Suprapubic skin (tissue), 4 donors: Measurements from ENCODE around the gene EHBP1L1.

Experiments used
- POLR2A ChIP-seq, 2 donors: fragments of 450-650 bp; IDR thresholded peaks; one replicate each; pipeline ENCODE4 v1.6.1; 2017; ENCODE audit warnings: antibody characterized with exemption in 2 of 2, mild to moderate bottlenecking in 2 of 2, moderate library complexity in 2 of 2
- POLR2AphosphoS5 ChIP-seq, 3 donors: sonication (generic); formaldehyde crosslinking; IDR thresholded peaks; one replicate each; pipeline ENCODE4 v1.6.1; 2017; ENCODE audit warnings: antibody characterized with exemption in 3 of 3
- TF ChIP-seq, protein P1 (sequence below), 2 donors: fragments of 200-600 bp in 1 of 2; fragments of 450-650 bp in 1 of 2; sonication (generic) in 1 of 2; IDR thresholded peaks; one replicate each; pipeline ENCODE4 v1.5.1; 2016 to 2019; ENCODE audit warnings: antibody characterized with exemption in 2 of 2, mild to moderate bottlenecking in 1 of 2, moderate library complexity in 1 of 2

DNA sequence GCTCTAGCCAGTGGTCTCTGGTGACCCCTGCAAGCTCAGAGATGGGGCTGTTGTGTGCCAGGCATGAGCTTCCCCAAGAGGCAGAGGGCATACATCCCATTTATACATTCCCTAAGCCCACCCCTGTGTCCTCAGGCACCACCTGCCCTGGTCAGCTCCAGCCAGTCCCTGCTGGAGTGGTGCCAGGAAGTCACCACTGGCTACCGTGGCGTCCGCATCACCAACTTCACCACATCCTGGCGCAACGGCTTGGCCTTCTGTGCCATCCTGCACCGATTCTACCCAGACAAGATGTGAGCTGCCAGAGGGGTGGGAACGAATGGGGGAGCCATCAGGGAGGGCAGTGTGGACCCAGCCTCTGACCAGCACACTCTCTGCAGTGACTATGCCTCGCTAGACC, 8.3 kb downstream of the EHBP1L1 start:
- TF ChIP-seq, protein P1, sequence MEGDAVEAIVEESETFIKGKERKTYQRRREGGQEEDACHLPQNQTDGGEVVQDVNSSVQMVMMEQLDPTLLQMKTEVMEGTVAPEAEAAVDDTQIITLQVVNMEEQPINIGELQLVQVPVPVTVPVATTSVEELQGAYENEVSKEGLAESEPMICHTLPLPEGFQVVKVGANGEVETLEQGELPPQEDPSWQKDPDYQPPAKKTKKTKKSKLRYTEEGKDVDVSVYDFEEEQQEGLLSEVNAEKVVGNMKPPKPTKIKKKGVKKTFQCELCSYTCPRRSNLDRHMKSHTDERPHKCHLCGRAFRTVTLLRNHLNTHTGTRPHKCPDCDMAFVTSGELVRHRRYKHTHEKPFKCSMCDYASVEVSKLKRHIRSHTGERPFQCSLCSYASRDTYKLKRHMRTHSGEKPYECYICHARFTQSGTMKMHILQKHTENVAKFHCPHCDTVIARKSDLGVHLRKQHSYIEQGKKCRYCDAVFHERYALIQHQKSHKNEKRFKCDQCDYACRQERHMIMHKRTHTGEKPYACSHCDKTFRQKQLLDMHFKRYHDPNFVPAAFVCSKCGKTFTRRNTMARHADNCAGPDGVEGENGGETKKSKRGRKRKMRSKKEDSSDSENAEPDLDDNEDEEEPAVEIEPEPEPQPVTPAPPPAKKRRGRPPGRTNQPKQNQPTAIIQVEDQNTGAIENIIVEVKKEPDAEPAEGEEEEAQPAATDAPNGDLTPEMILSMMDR (IDR thresholded peaks at IDR 0.05), result no peak
- TF ChIP-seq POLR2A (IDR thresholded peaks at IDR 0.05) (no peak), POLR2AphosphoS5 (IDR thresholded peaks at IDR 0.05) (no peak)
